IMR-90 (cell line): Measurements from ENCODE around the gene EPHB1. TPM values are rescaled to one million over a fixed set of nuclear protein-coding genes. Genes with fewer than 3 reads are reported as not detected.

Experiments used
- ATAC-seq: fragments of 200-7000 bp; cut with Tn5 transposase; 2 replicates; pipeline ENCODE4 v1.9.1; 2020; ENCODE audit warnings: low read depth, mild to moderate bottlenecking, moderate library complexity
- BruUV-seq: library from RNA; stranded (reverse); fragments of 400-500 nt; replicated peaks from 2 replicates; lab custom pipeline; 2021; lab: Mats Ljungman, UMichigan
- CTCF ChIA-PET: fragments of 300-600 bp; formaldehyde crosslinking; extraction: SDS; loops from one replicate; lab custom pipeline; 2021; ENCODE audit warnings: antibody characterized with exemption; lab: Yijun Ruan, JAX
- POLR2A ChIA-PET: fragments of 300-600 bp; sonication (Branson Sonifier 250); formaldehyde crosslinking; loops from one replicate; lab custom pipeline; 2022; ENCODE audit warnings: antibody characterized with exemption; ENCODE audit not compliant: unreplicated experiment; lab: Charles Lee
- DNase-seq: peaks from one replicate; pipeline ENCODE4 v3.0.0; 2013
- H2AFZ ChIP-seq: replicated peaks from 2 replicates; pipeline ENCODE3; 2013; ENCODE audit warnings: low read length, mild to moderate bottlenecking; ENCODE audit not compliant: poor library complexity
- H2AK5ac ChIP-seq: 2 replicates; pipeline ENCODE4 v1.6.1; 2013; ENCODE audit warnings: low read depth, low read length, inconsistent platforms
- H2AK9ac ChIP-seq: replicated peaks from 2 replicates; pipeline ENCODE3; 2013; ENCODE audit warnings: mild to moderate bottlenecking, low read depth, low read length, moderate library complexity; ENCODE audit not compliant: poor library complexity
- H2BK120ac ChIP-seq: 2 replicates; pipeline ENCODE4 v1.6.1; 2013; ENCODE audit warnings: low read depth, low read length, inconsistent platforms
- H2BK15ac ChIP-seq: 3 replicates; pipeline ENCODE4 v1.6.1; 2013; ENCODE audit warnings: low read depth, low read length, inconsistent platforms
- H2BK20ac ChIP-seq: 2 replicates; pipeline ENCODE4 v1.6.1; 2013; ENCODE audit warnings: low read depth, mild to moderate bottlenecking, inconsistent platforms, low read length, moderate library complexity
- H2BK5ac ChIP-seq: 2 replicates; pipeline ENCODE4 v1.6.1; 2013; ENCODE audit warnings: mild to moderate bottlenecking, low read depth, low read length, inconsistent platforms; ENCODE audit not compliant: poor library complexity, severe bottlenecking
- H3K14ac ChIP-seq: replicated peaks from 2 replicates; pipeline ENCODE4 v1.6.1; 2013; ENCODE audit warnings: low read depth, low read length, inconsistent platforms
- H3K18ac ChIP-seq: 2 replicates; pipeline ENCODE4 v1.6.1; 2013; ENCODE audit warnings: low read depth, low read length, control low read depth
- H3K23ac ChIP-seq: 2 replicates; pipeline ENCODE4 v1.6.1; 2013; ENCODE audit warnings: low read depth, low read length, inconsistent platforms
- H3K27ac ChIP-seq: 2 replicates; pipeline ENCODE4 v1.5.1; 2013; ENCODE audit warnings: mild to moderate bottlenecking, control low read depth, low read length; ENCODE audit not compliant: insufficient read depth
- H3K27me3 ChIP-seq: 2 replicates; pipeline ENCODE4 v1.6.1; 2013; ENCODE audit warnings: low read length; ENCODE audit not compliant: control insufficient read depth, insufficient read depth
- H3K36me3 ChIP-seq: 2 replicates; pipeline ENCODE4 v1.6.1; 2013; ENCODE audit warnings: low read length, mixed read lengths; ENCODE audit not compliant: control insufficient read depth, insufficient read depth
- H3K4ac ChIP-seq: 2 replicates; pipeline ENCODE4 v1.6.1; 2013; ENCODE audit warnings: low read depth, low read length, inconsistent platforms
- H3K4me1 ChIP-seq: 2 replicates; pipeline ENCODE4 v1.6.1; 2013; ENCODE audit warnings: low read length, mixed read lengths; ENCODE audit not compliant: control insufficient read depth, insufficient read depth
- H3K4me2 ChIP-seq: 2 replicates; pipeline ENCODE4 v1.6.1; 2013; ENCODE audit warnings: low read depth, mild to moderate bottlenecking, control low read depth, low read length, moderate library complexity
- H3K4me3 ChIP-seq: 2 replicates; pipeline ENCODE4 v1.5.1; 2013; ENCODE audit warnings: low read depth, mild to moderate bottlenecking, control low read depth, low read length, moderate library complexity; ENCODE audit not compliant: insufficient read depth
- H3K56ac ChIP-seq: 2 replicates; pipeline ENCODE4 v1.6.1; 2013; ENCODE audit warnings: low read length, inconsistent platforms; ENCODE audit not compliant: insufficient read depth; ENCODE audit errors: extremely low read depth
- H3K79me1 ChIP-seq, 2 experiments: 2 replicates each; pipeline ENCODE4 v1.6.1; 2013; ENCODE audit warnings: low read length in 2 of 2, inconsistent platforms in 1 of 2, low read depth in 1 of 2
- H3K9ac ChIP-seq: 2 replicates; pipeline ENCODE4 v1.6.1; 2013; ENCODE audit warnings: low read depth, low read length, control low read depth
- H3K9me1 ChIP-seq: 2 replicates; pipeline ENCODE4 v1.6.1; 2013; ENCODE audit warnings: low read length, inconsistent platforms; ENCODE audit not compliant: insufficient read depth
- H3K9me3 ChIP-seq: 2 replicates; pipeline ENCODE4 v1.6.1; 2013; ENCODE audit warnings: low read length; ENCODE audit not compliant: control insufficient read depth, insufficient read depth
- H4K20me1 ChIP-seq: 2 replicates; pipeline ENCODE4 v1.6.1; 2013; ENCODE audit warnings: low read length, inconsistent platforms; ENCODE audit not compliant: insufficient read depth
- H4K5ac ChIP-seq: 2 replicates; pipeline ENCODE4 v1.6.1; 2013; ENCODE audit warnings: mild to moderate bottlenecking, low read depth, low read length, control low read depth
- H4K8ac ChIP-seq, 2 experiments: 2 replicates each; pipeline ENCODE4 v1.6.1; 2013; ENCODE audit warnings: low read depth in 2 of 2, low read length in 2 of 2, control low read depth in 1 of 2, inconsistent platforms in 1 of 2
- H4K91ac ChIP-seq: 2 replicates; pipeline ENCODE4 v1.6.1; 2013; ENCODE audit warnings: low read depth, low read length, inconsistent platforms; ENCODE audit not compliant: insufficient read depth
- CEBPB ChIP-seq: IDR thresholded peaks from 2 replicates; pipeline ENCODE4 v1.6.1; 2012; ENCODE audit warnings: low read depth, low read length, improper control_type of control experiment
- CHD1 ChIP-seq: IDR thresholded peaks from 2 replicates; pipeline ENCODE4 v1.6.1; 2012; ENCODE audit warnings: low read depth, low read length, improper control_type of control experiment
- MAZ ChIP-seq: IDR thresholded peaks from 2 replicates; pipeline ENCODE4 v1.6.1; 2012; ENCODE audit warnings: low read depth, mild to moderate bottlenecking, low read length, improper control_type of control experiment, moderate library complexity, borderline replicate concordance
- MXI1 ChIP-seq: IDR thresholded peaks from 2 replicates; pipeline ENCODE4 v1.6.1; 2012; ENCODE audit warnings: low read depth, mild to moderate bottlenecking, low read length, moderate library complexity, borderline replicate concordance
- NFE2L2 ChIP-seq: fragments of 150-350 bp; IDR thresholded peaks from 2 replicates; pipeline ENCODE4 v1.6.1; 2016; ENCODE audit warnings: low read depth, mild to moderate bottlenecking, low read length
- RAD21 ChIP-seq: IDR thresholded peaks from 2 replicates; pipeline ENCODE4 v1.6.1; 2012; ENCODE audit warnings: low read length, improper control_type of control experiment
- RCOR1 ChIP-seq: IDR thresholded peaks from 2 replicates; pipeline ENCODE4 v1.6.1; 2012; ENCODE audit warnings: mild to moderate bottlenecking, low read length, improper control_type of control experiment; ENCODE audit not compliant: insufficient replicate concordance
- SMC3 ChIP-seq: fragments of 150-350 bp; IDR thresholded peaks from 2 replicates; pipeline ENCODE4 v1.6.1; 2016; ENCODE audit warnings: low read depth, mild to moderate bottlenecking, antibody characterized with exemption, low read length, moderate library complexity
- WGBS, 2 experiments: methylation state at CpG; one replicate each; pipeline versions ENCODE4 v1.1.5 to v1.1.7; 2013; ENCODE audit warnings: missing lambda C conversion rate in 2 of 2; ENCODE audit not compliant: insufficient read length in 1 of 2; ENCODE audit errors: extremely low coverage in 2 of 2; 5-methylcytosine and 5-hydroxymethylcytosine counted together
- dilution Hi-C: fragments of 300-500 bp; cut with HindIII; formaldehyde crosslinking; loops from one replicate; pipeline ENCODE4 v1.14.3; 2018; ENCODE audit warnings: low sequenced_read_pairs; ENCODE audit not compliant: unreplicated experiment
- in situ Hi-C: fragments of 300-500 bp; cut with MboI; formaldehyde crosslinking; loops from 3 replicates; pipeline ENCODE4 v1.14.3; 2019; ENCODE audit warnings: low sequenced_read_pairs, inconsistent platforms, mixed read lengths
- intact Hi-C: fragments of 100-400 bp; cut with micrococcal nuclease; formaldehyde crosslinking; loops from 2 replicates; pipeline ENCODE4 v1.10.0; 2022
- polyA plus RNA-seq, 3 experiments: library from polyadenylated mRNA; depleted of rRNA; stranded (reverse); fragments of >200 nt; gene quantifications; 2 replicates each; pipeline ENCODE4 v1.2.3, GENCODE V29; 2012; ENCODE audit warnings: low replicate concordance in 1 of 3
- total RNA-seq: library from RNA; depleted of rRNA; stranded (reverse); fragments of >200 nt; gene quantifications from 2 replicates; pipeline ENCODE4 v1.2.3, GENCODE V29; 2012
- TF ChIP-seq, protein P1 (sequence below): fragments of 150-350 bp; IDR thresholded peaks from 2 replicates; pipeline ENCODE4 v1.6.1; 2017; ENCODE audit warnings: mild to moderate bottlenecking, antibody characterized with exemption, low read length, low read depth

EPHB1 gene
- total and polyA plus RNA-seq, 2 of the 4 experiments (the other 2 are of a cell fraction) = 0.17 to 0.36 TPM

DNA sequence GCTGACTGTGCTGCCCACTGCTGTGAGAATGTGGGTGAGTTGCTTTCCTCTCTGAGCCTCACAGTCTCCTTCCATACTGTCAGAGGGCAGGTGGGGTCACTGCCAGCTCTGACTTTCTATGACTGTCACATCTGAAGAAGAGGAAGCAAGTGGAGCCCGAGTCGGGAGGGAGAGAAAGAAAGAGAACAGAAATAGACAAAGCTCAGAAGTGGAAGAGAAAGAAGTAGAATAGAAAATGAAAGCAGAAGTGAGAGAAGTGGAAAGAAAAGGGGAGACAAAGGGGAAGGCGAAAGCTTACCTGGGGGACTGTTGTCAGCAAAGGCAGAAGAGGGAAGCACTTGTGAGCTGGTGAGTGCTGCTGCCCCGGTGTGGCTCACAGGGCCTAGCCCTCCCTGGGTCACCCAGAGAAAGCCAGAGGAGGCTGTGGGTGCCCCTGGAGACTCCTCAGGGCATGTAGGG is 57.9 kb downstream of the EPHB1 start:
- H3K4me2 ChIP-seq = no peak overlapping the region
- intact Hi-C loops (no loop called here), dilution Hi-C loops (no loop called here), in situ Hi-C loops (no loop called here)
- H3K4ac ChIP-seq = no peak overlapping the region
- H4K8ac ChIP-seq = no peak overlapping the region
- ATAC-seq = no peak
- no peak overlapping the region for H3K23ac ChIP-seq
- no peaks in the 10 kb centered on the region for H3K9me1 ChIP-seq
- ChIA-PET POLR2A (no interaction called here), CTCF (no interaction called here)
- no peak overlapping the region for H2AK5ac ChIP-seq
- no peak overlapping the region for H2BK5ac ChIP-seq
- H3K36me3 ChIP-seq = no peaks in the 10 kb centered on the region
- no peak overlapping the region for H3K14ac ChIP-seq
- H3K27me3 ChIP-seq = no peaks in the 10 kb centered on the region; the same call in 1 of the 2 replicates
- no peaks in the 10 kb centered on the region for H4K20me1 ChIP-seq
- no peak overlapping the region for H2AK9ac ChIP-seq
- no peak overlapping the region for H4K5ac ChIP-seq
- H2BK15ac ChIP-seq = no peak overlapping the region
- H4K91ac ChIP-seq = no peak overlapping the region
- H3K27ac ChIP-seq = no peak overlapping the region
- H2BK120ac ChIP-seq = no peak overlapping the region
- no peaks in the 10 kb centered on the region for H3K79me1 ChIP-seq
- H3K18ac ChIP-seq = no peak overlapping the region
- H3K9ac ChIP-seq = no peak overlapping the region
- H2AFZ ChIP-seq = peak overlapping the region; percentile 7
- H3K4me1 ChIP-seq = no peaks in the 10 kb centered on the region
- WGBS, 2 experiments = 60% methylated on average over 1 of the region's 4 CpGs; no CpG with 5 or more reads in 1 of the 2 experiments
- no peak overlapping the region for H3K56ac ChIP-seq
- H2BK20ac ChIP-seq = no peak overlapping the region
- DNase-seq = no peak
- no peaks in the 10 kb centered on the region for H3K9me3 ChIP-seq
- no peak overlapping the region for H3K4me3 ChIP-seq
- TF ChIP-seq MAZ = no peak
- no peak for TF ChIP-seq RAD21
- TF ChIP-seq MXI1 = no peak
- no peak for TF ChIP-seq NFE2L2
- no peak for TF ChIP-seq CHD1
- TF ChIP-seq, protein P1, sequence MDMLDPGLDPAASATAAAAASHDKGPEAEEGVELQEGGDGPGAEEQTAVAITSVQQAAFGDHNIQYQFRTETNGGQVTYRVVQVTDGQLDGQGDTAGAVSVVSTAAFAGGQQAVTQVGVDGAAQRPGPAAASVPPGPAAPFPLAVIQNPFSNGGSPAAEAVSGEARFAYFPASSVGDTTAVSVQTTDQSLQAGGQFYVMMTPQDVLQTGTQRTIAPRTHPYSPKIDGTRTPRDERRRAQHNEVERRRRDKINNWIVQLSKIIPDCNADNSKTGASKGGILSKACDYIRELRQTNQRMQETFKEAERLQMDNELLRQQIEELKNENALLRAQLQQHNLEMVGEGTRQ = no peak
- no peak for TF ChIP-seq CEBPB
- no peak for TF ChIP-seq SMC3
- TF ChIP-seq RCOR1 = no peak
- BruUV-seq = no TSS peak
